HG03378 (cell line): ENCODE data around the gene MCFD2.
"Not testable (repeated sequence)": the region's sequence is repeated elsewhere in the genome, so short reads cannot be mapped to it uniquely, and the experiment has no call there.

ENCODE experiments used
- ATAC-seq: cut with Tn5 transposase; IDR thresholded peaks from one replicate; pipeline ENCODE4 v1.9.1; 2021; ENCODE audit warnings: mild to moderate bottlenecking, moderate library complexity; ENCODE audit not compliant: unreplicated experiment

MCFD2 gene

GRCh38 chr2:46904908-46905678 lies 10.5 kb downstream of the MCFD2 start:
- ATAC-seq = not testable (repeated sequence)

- ATAC-seq = not testable (repeated sequence)
Observed at GRCh38 chr2:46902980-46903379, 12.6 kb downstream of the MCFD2 start.

- ATAC-seq = no peak
Observed at GRCh38 chr2:46902465-46902864, 13.1 kb downstream of the MCFD2 start.

- no peak for ATAC-seq
Observed at GRCh38 chr2:46901611-46902010, 14.0 kb downstream of the MCFD2 start.

- ATAC-seq = no peak
Observed at GRCh38 chr2:46900381-46900780, 15.2 kb downstream of the MCFD2 start.

- no peak for ATAC-seq
Observed at GRCh38 chr2:46899053-46899452, 16.6 kb downstream of the MCFD2 start.

GRCh38 chr2:46898024-46898423 lies 17.6 kb downstream of the MCFD2 start:
- no peak for ATAC-seq

- no peak for ATAC-seq
Observed at GRCh38 chr2:46893269-46893939, 22.2 kb downstream of the MCFD2 start.

- ATAC-seq = no peak
Observed at GRCh38 chr2:46891956-46892553, 23.6 kb downstream of the MCFD2 start.

GRCh38 chr2:46888421-46888952 lies 27.1 kb downstream of the MCFD2 start:
- no peak for ATAC-seq

- ATAC-seq = no peak
Observed at GRCh38 chr2:46887028-46887885, 28.3 kb downstream of the MCFD2 start.

GRCh38 chr2:46886268-46887027 lies 29.2 kb downstream of the MCFD2 start:
- no peak for ATAC-seq

GRCh38 chr2:46885376-46885775 lies 30.2 kb downstream of the MCFD2 start:
- no peak for ATAC-seq

GRCh38 chr2:46879511-46879910 lies 36.1 kb downstream of the MCFD2 start:
- ATAC-seq = no peak

GRCh38 chr2:46878886-46879285 lies 36.7 kb downstream of the MCFD2 start:
- ATAC-seq = no peak

- ATAC-seq = no peak
Observed at GRCh38 chr2:46878240-46878877, 37.2 kb downstream of the MCFD2 start.

- no peak for ATAC-seq
Observed at GRCh38 chr2:46877619-46878113, 37.9 kb downstream of the MCFD2 start.

- ATAC-seq = no peak
Observed at GRCh38 chr2:46876741-46877384, 38.7 kb downstream of the MCFD2 start.
